Activated CD4-positive, alpha-beta memory T cell treated with anti-CD3 and anti-CD28 coated beads for 36 hours (primary cell): ENCODE results near the gene ACSS3. TPM values are rescaled to one million over a fixed set of nuclear protein-coding genes. Genes with fewer than 3 reads are reported as not detected.

Experiments
- CTCF ChIA-PET: fragments of 350-600 bp; sonication (Branson Sonifier 250); formaldehyde crosslinking; loops from one replicate; lab custom pipeline; 2021; ENCODE audit warnings: antibody characterized with exemption, inconsistent platforms; lab: Charles Lee
- POLR2A ChIA-PET: fragments of 350-600 bp; sonication (Branson Sonifier 250); formaldehyde crosslinking; loops from one replicate; lab custom pipeline; 2021; ENCODE audit warnings: antibody characterized with exemption; lab: Charles Lee
- DNase-seq: peaks from one replicate; pipeline ENCODE4 v3.0.0-alpha.2; 2020
- H3K27ac Mint-ChIP-seq: one replicate; pipeline ENCODE4 v1.8.0; 2021; ENCODE audit warnings: mixed read lengths
- H3K27me3 Mint-ChIP-seq: one replicate; pipeline ENCODE4 v1.8.0; 2021; ENCODE audit warnings: mixed read lengths
- H3K36me3 Mint-ChIP-seq: one replicate; pipeline ENCODE4 v1.8.0; 2021; ENCODE audit warnings: mixed read lengths
- H3K4me1 Mint-ChIP-seq: one replicate; pipeline ENCODE4 v1.8.0; 2021; ENCODE audit warnings: low read depth, mixed read lengths
- H3K4me3 Mint-ChIP-seq: one replicate; pipeline ENCODE4 v1.8.0; 2021; ENCODE audit warnings: mild to moderate bottlenecking, mixed read lengths
- H3K9me3 Mint-ChIP-seq: one replicate; pipeline ENCODE4 v1.8.0; 2021; ENCODE audit warnings: mixed read lengths
- intact Hi-C: fragments of 100-400 bp; cut with micrococcal nuclease; formaldehyde crosslinking; loops from one replicate; pipeline ENCODE4 v1.15.1; 2023
- total RNA-seq, 2 experiments: library from RNA; stranded (reverse); gene quantifications; one replicate each; pipeline ENCODE4 v1.2.3, GENCODE V29; 2021

ACSS3 gene
- total RNA-seq, 2 experiments from 2014 or later, result not detected

DNA sequence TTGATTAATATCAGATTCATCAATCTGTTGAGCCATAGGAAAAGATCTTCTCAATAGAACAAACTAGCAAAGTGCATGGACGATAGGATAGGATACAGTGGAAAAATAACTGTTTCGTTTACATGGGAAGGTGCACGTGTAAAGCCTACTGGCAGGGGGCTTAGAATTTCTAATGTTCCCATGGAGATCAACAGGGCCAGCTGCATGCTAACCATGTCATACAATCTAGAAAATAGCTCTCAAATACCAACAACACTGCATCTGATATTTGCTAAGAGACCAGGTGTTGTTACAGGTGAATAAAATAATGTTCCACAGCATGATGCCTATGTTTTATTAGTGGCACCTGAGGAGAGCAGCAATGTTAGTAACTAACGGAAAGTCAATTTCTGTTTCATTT is 72.5 kb downstream of the ACSS3 start:
- H3K4me3 Mint-ChIP-seq, result no peak overlapping the region
- H3K27ac Mint-ChIP-seq, result no peak overlapping the region
- no peaks in the 10 kb centered on the region for H3K27me3 Mint-ChIP-seq
- no peak for DNase-seq
- intact Hi-C loops, result no loop called here
- H3K4me1 Mint-ChIP-seq, result no peaks in the 10 kb centered on the region
- ChIA-PET POLR2A (no interaction called here), CTCF (no interaction called here)
- H3K36me3 Mint-ChIP-seq, result no peaks in the 10 kb centered on the region
- peaks cover 11% of the 10 kb centered on the region for H3K9me3 Mint-ChIP-seq

DNA sequence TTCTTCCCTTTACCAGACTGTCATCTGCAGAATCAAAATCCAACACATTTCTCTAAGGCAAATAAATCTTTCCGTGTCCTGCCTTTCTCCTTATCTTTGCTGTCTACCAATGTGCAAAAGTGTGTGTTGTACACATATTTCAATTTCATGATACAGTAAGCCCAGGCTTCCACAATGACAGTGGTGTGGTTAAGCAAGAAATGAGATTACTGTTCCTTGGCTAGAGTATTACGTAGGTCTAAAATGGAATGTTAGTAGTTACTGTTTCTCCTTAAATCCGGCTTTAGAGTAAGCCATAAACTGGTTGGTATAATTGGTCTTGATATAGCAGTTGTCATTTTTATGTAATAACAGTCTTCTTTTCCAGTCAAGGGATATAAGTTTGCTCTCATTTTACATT is 82.0 kb downstream of the ACSS3 start:
- Mint-ChIP-seq H3K4me1 (no peaks in the 10 kb centered on the region), H3K27me3 (no peaks in the 10 kb centered on the region), H3K36me3 (no peaks in the 10 kb centered on the region), H3K27ac (no peak overlapping the region), H3K9me3 (peaks cover 5% of the 10 kb centered on the region), H3K4me3 (no peak overlapping the region)
- DNase-seq, result no peak
- intact Hi-C loops, result no loop called here
- POLR2A ChIA-PET, result no interaction called here
- CTCF ChIA-PET, result no interaction called here

DNA sequence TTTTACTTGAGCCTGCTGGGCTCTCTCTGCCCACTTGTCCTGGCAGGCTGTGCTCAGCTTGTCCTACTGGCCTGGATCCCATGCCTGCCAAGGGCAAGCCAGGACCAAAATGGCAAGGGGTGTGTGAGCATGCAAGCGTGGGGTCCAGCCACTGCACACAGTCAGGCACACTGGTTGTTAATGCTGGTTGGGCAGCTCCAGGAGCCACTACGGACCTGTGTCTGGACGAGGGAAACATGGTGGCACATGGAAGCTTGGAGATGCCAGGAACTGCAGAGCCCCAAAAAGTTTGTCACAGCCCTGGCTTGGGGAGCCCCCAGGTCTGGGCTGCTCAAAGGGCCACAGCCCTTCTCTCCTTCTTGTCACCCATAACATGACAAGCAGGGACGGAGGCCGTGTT is 83.8 kb downstream of the ACSS3 start:
- Mint-ChIP-seq H3K4me3 (no peak overlapping the region), H3K27ac (no peak overlapping the region), H3K36me3 (no peaks in the 10 kb centered on the region), H3K4me1 (no peaks in the 10 kb centered on the region), H3K27me3 (no peaks in the 10 kb centered on the region), H3K9me3 (peaks cover 5% of the 10 kb centered on the region)
- intact Hi-C loops, result no loop called here
- CTCF ChIA-PET, result no interaction called here
- POLR2A ChIA-PET, result no interaction called here
- no peak for DNase-seq

DNA sequence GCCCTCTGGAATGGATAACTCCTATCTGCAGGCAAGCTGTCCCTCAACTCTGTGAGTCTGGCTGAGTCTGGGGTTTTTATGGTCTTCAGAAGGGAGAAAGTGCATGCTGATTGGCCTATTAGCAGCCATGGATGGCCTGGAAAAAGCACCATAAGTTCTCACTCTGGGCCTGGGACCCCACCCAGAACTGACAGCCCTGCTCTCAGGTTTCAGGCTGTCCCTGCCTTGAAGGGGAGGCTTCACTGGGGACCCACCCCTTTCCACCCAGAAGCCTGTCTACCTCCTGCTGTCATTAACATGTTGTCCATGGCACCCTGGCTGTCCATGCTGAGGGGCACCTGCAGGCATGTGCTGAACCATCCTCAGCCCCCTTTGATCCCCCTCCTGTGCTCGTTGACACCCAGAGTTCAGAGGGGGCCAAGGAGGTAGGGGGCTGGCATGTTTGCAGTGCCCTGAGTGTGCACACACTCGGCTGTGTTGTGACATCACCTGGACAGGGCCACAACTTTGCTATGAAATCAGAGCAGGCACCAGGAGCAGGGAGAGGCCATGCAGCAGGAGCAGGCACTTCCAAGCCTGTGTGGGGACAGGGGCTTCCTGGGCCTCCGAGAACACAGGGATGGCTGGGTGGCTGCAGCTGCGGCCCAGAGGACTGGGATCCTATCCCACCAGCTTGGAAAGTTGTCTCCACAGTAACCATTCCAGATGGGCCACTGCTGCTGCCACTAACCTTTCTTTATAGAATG is 84.7 kb downstream of the ACSS3 start:
- Mint-ChIP-seq H3K27me3 (no peaks in the 10 kb centered on the region), H3K4me3 (no peak overlapping the region), H3K4me1 (no peaks in the 10 kb centered on the region), H3K9me3 (peaks cover 2% of the 10 kb centered on the region), H3K27ac (no peak overlapping the region), H3K36me3 (no peaks in the 10 kb centered on the region)
- DNase-seq, result no peak
- intact Hi-C loops, result no loop called here
- POLR2A ChIA-PET, result no interaction called here
- CTCF ChIA-PET, result no interaction called here

DNA sequence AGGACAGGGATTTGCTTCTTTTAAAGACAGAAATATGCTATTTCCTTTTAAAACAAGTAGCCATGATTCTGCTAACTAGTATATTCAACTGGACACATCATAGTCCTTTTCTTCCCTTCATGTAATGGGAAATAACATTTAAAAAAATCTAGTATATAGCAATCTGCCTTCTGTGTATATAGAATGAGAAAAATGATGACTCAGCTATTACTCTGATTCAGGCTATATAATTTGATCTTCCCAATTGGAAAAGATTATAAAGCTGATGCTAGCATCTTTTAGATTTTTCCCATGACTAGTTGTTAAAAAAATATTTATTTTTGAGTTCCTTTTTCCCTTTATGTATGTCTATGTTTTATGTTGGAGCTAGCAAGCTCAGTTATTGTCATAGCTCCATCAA is 86.9 kb downstream of the ACSS3 start:
- ChIA-PET CTCF (no interaction called here), POLR2A (no interaction called here)
- Mint-ChIP-seq H3K4me3 (no peak overlapping the region), H3K9me3 (peaks cover 6% of the 10 kb centered on the region), H3K4me1 (no peaks in the 10 kb centered on the region), H3K36me3 (no peaks in the 10 kb centered on the region), H3K27me3 (no peaks in the 10 kb centered on the region), H3K27ac (no peak overlapping the region)
- DNase-seq, result no peak
- intact Hi-C loops, result no loop called here

DNA sequence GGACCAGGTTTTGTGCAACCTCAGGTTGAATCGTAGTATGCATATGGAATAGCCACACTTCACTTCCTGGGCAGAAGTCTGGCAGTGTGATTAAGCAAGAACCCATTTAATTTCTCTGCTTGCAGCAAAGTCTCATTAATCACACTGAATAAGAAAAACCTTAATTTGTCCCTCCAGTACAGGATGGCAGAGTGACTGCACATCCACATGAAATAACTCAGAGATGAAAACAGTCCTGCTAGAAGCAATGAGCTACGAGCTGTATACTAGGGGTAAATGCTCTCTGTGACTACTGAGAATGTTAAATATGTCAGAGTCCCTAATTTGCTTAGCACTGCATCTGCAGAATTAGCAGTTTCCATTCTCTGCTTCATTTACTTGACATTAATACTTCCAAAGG is 88.9 kb downstream of the ACSS3 start:
- ChIA-PET POLR2A (no interaction called here), CTCF (no interaction called here)
- Mint-ChIP-seq H3K27me3 (no peaks in the 10 kb centered on the region), H3K4me3 (no peak overlapping the region), H3K9me3 (peaks cover 4% of the 10 kb centered on the region), H3K4me1 (no peaks in the 10 kb centered on the region), H3K36me3 (no peaks in the 10 kb centered on the region), H3K27ac (no peak overlapping the region)
- intact Hi-C loops, result no loop called here
- no peak for DNase-seq

DNA sequence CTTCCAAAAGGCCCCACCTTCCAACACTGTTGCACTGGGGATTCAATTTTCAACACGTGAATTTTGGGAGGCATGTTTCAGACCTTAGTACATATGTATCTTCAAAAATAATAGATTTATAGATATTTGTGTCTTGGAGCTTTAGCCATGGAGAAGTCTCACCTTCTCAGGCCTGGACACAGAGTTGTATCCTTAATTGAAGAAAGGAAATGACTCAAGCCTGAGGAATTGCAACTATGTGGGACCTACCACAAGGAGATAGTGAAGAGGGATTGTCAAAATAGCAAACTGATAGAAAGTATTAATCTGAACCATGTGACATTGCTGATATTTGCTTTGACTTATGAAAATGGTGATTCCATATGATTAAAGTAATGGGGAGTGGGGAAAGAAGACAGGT is 89.8 kb downstream of the ACSS3 start:
- no peak for DNase-seq
- no peaks in the 10 kb centered on the region for H3K27me3 Mint-ChIP-seq

DNA sequence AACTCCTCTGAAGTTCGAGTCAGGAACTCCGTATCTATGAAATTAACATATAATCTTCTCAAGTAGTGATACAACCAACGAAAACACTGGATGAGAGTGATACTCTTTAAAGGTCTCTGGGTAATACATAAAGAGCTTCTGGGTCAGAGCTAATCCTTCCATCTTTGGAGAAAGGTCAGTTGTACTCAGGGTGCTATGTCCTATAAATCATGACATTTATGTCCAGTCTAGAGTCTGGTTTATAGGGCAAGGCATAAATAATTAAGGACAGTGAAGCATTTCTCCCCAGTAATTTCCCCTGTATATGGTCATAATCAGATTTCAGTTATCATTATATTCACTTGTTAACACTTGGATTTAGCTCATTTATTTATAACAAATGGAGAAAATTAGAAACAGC is 90.6 kb downstream of the ACSS3 start:
- no peaks in the 10 kb centered on the region for H3K36me3 Mint-ChIP-seq
- ChIA-PET CTCF (no interaction called here), POLR2A (no interaction called here)
- H3K27ac Mint-ChIP-seq, result no peak overlapping the region
- no peaks in the 10 kb centered on the region for H3K4me1 Mint-ChIP-seq
- intact Hi-C loops, result no loop called here
- no peak overlapping the region for H3K4me3 Mint-ChIP-seq
- no peak for DNase-seq
- H3K9me3 Mint-ChIP-seq, result peaks cover 4% of the 10 kb centered on the region
- H3K27me3 Mint-ChIP-seq, result no peaks in the 10 kb centered on the region

More for the DNA sequence above, 89.8 kb downstream of the ACSS3 start:
- no peak overlapping the region for H3K4me3 Mint-ChIP-seq
- POLR2A ChIA-PET, result no interaction called here
- H3K36me3 Mint-ChIP-seq, result no peaks in the 10 kb centered on the region
- intact Hi-C loops, result no loop called here
- H3K9me3 Mint-ChIP-seq, result peaks cover 4% of the 10 kb centered on the region
- H3K27ac Mint-ChIP-seq, result no peak overlapping the region
- CTCF ChIA-PET, result no interaction called here
- no peaks in the 10 kb centered on the region for H3K4me1 Mint-ChIP-seq

DNA sequence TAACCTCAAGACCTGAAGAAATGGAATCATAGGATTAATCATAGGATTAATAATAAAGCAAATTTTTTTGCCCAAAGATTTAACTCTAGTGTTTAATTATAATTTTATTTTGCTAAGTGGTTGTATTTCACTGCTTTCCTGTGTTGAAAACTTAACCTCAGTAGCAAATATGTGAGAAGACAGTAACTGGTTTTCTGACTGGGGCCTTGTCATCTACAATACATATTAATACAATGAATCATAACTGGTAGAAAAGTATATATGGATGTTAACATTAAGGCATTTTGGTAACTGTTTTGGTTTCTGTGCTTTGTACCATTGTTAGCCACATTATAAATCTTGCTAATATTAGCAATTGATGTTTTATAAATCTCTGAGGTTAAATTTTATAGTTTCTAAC is 92.2 kb downstream of the ACSS3 start:
- H3K4me1 Mint-ChIP-seq, result no peaks in the 10 kb centered on the region
- no peak overlapping the region for H3K27ac Mint-ChIP-seq
- H3K9me3 Mint-ChIP-seq, result peaks cover 4% of the 10 kb centered on the region
- ChIA-PET POLR2A (no interaction called here), CTCF (no interaction called here)
- no peaks in the 10 kb centered on the region for H3K27me3 Mint-ChIP-seq
- no peaks in the 10 kb centered on the region for H3K36me3 Mint-ChIP-seq
- no peak for DNase-seq
- intact Hi-C loops, result no loop called here
- H3K4me3 Mint-ChIP-seq, result no peak overlapping the region

DNA sequence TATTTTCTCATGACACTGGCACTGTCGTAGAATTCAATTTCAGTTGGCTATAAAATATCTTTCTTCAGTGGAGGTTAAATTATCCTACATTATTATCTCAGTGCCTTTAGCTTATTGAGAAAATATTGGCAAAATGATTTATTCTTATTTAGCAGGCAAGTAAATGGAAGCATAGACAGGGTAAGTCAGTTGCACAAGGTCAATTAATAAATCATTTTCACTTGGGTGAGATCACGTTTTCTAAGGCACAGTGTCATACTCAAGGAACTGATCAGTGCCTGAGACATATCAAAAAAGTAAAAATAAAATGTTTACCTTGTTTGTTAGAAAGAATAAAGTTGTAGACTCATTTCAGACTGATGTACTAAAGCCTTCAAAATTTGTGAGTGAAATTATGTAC is 95.0 kb downstream of the ACSS3 start:
- CTCF ChIA-PET, result interaction anchor here (0.6 kb wide), 1 partner anchor 467 kb away, joined by 3 read pairs; no protein-coding TSS in a partner anchor
- H3K36me3 Mint-ChIP-seq, result no peaks in the 10 kb centered on the region
- no peaks in the 10 kb centered on the region for H3K4me1 Mint-ChIP-seq
- DNase-seq, result no peak
- intact Hi-C loops, result no loop called here
- POLR2A ChIA-PET, result no interaction called here
- no peak overlapping the region for H3K4me3 Mint-ChIP-seq
- H3K27me3 Mint-ChIP-seq, result no peaks in the 10 kb centered on the region
- peaks cover 22% of the 10 kb centered on the region for H3K9me3 Mint-ChIP-seq
- H3K27ac Mint-ChIP-seq, result no peak overlapping the region

DNA sequence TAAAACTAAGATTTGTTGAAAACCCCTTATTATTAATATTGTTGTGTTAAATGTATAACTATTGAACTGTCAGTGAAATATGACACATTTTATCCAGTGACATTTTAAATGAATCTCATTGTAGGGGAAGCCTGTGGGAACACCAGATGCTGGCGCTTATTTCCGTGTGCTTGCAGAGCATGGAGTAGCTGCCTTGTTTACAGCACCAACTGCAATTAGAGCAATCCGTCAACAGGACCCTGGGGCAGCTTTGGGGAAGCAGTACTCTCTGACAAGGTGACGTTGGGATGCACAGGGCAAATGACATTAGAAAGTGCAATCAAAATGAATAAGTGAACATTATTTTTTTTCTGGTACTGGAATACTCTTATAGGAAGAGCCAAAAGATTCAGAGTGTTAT is 96.8 kb downstream of the ACSS3 start:
- ChIA-PET POLR2A (no interaction called here), CTCF (no interaction called here)
- H3K9me3 Mint-ChIP-seq, result peaks cover 20% of the 10 kb centered on the region
- H3K4me3 Mint-ChIP-seq, result no peak overlapping the region
- H3K36me3 Mint-ChIP-seq, result no peaks in the 10 kb centered on the region
- H3K27me3 Mint-ChIP-seq, result no peaks in the 10 kb centered on the region
- DNase-seq, result no peak
- H3K4me1 Mint-ChIP-seq, result no peaks in the 10 kb centered on the region
- intact Hi-C loops, result no loop called here
- no peak overlapping the region for H3K27ac Mint-ChIP-seq

DNA sequence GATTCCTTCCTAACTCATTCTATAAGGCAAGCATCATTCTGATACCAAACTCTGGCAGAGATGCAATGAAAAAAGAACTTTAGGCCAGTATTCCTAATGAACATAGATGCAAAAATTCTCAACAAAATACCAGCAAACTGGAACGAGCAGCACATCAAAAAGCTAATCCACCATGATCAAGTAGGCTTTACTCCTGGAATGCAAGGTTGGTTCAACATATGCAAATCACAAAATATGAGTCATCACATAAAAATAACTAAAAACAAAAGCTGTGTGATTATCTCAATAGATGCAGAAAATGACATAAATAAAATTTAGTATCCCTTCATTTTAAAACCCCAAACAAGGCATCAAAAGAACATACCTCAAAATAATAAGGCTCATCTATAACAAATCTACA is 98.9 kb downstream of the ACSS3 start:
- no peak for DNase-seq
- ChIA-PET POLR2A (no interaction called here), CTCF (no interaction called here)
- intact Hi-C loops, result no loop called here
- peaks cover 20% of the 10 kb centered on the region for H3K9me3 Mint-ChIP-seq
- no peaks in the 10 kb centered on the region for H3K36me3 Mint-ChIP-seq
- H3K4me3 Mint-ChIP-seq, result no peak overlapping the region
- no peaks in the 10 kb centered on the region for H3K27me3 Mint-ChIP-seq
- H3K27ac Mint-ChIP-seq, result no peak overlapping the region
- H3K4me1 Mint-ChIP-seq, result no peaks in the 10 kb centered on the region

DNA sequence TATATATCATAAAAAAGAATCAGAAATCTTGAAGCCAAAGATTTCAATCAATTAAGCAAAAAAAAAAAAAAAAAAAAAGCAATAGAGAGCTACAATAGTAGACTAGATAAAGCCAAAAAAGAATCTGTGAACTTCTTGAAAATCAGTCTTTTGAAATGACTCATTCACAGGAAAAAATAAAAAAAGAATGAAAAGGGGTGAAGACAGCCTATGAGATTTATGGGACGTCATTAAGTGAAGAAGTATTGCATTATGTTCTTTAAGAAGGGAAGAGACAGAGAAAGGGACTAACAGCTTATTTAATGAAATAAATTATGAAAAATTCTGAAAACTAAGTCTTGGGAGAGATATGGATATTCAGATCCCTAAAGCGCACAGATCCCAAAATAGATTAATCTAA is 103.8 kb downstream of the ACSS3 start:
- H3K27ac Mint-ChIP-seq, result no peak overlapping the region
- H3K27me3 Mint-ChIP-seq, result no peaks in the 10 kb centered on the region

More for the DNA sequence above, 103.8 kb downstream of the ACSS3 start:
- intact Hi-C loops, result no loop called here
- H3K9me3 Mint-ChIP-seq, result peaks cover 16% of the 10 kb centered on the region
- ChIA-PET CTCF (no interaction called here), POLR2A (no interaction called here)
- DNase-seq, result no peak
- no peaks in the 10 kb centered on the region for H3K4me1 Mint-ChIP-seq
- H3K4me3 Mint-ChIP-seq, result no peak overlapping the region
- no peaks in the 10 kb centered on the region for H3K36me3 Mint-ChIP-seq
